HUES64 (cell line): ENCODE measurements around the gene C3orf70.
"Not testable (repeated sequence)": the region's sequence is repeated elsewhere in the genome, so short reads cannot be mapped to it uniquely, and the experiment has no call there.

Experiments used
- H3K27ac ChIP-seq: 2 replicates; pipeline ENCODE4 v1.7.0; 2013; ENCODE audit warnings: low read depth, low read length, inconsistent platforms
- H3K27me3 ChIP-seq: 2 replicates; pipeline ENCODE4 v1.6.1; 2013; ENCODE audit warnings: mild to moderate bottlenecking, low read length; ENCODE audit not compliant: insufficient read depth
- H3K36me3 ChIP-seq: 2 replicates; pipeline ENCODE4 v1.6.1; 2013; ENCODE audit warnings: mild to moderate bottlenecking, low read length; ENCODE audit not compliant: insufficient read depth
- H3K4me1 ChIP-seq: 2 replicates; pipeline ENCODE4 v1.6.1; 2013; ENCODE audit warnings: mild to moderate bottlenecking, low read length, moderate library complexity; ENCODE audit not compliant: insufficient read depth
- H3K4me3 ChIP-seq: 2 replicates; pipeline ENCODE4 v1.5.1; 2013; ENCODE audit warnings: mild to moderate bottlenecking, low read length, moderate library complexity
- H3K9ac ChIP-seq: 2 replicates; pipeline ENCODE4 v1.6.1; 2013; ENCODE audit warnings: mild to moderate bottlenecking, low read depth, low read length
- H3K9me3 ChIP-seq: 2 replicates; pipeline ENCODE4 v1.6.1; 2013; ENCODE audit warnings: low read depth, low read length; ENCODE audit not compliant: insufficient read depth
- WGBS: fragments of 150-250, 120-280 bp; methylation state at CpG from one replicate; pipeline ENCODE4 v1.1.7; 2013; ENCODE audit warnings: missing lambda C conversion rate; 5-methylcytosine and 5-hydroxymethylcytosine counted together

Gene C3orf70

DNA sequence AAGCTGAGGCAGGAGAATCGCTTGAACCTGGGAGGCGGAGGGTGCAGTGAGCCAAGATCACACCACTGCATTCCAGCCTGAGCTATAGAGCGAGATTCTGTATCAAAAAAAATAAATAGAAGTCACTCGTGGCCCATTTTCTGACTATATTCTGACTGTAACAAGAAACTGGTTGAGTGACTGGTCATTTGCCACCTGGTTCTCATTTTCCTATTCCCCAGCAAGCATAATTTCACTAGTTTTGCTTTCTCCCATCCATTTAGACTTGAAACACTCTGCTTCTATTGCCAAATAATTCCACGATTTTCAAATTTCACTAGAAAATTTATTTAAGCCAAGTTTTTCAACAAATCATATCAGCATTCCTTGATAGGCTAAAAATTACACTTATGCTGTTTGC, 40.7 kb downstream of the C3orf70 start:
- Histone ChIP-seq H3K4me1 (no peaks in the 10 kb centered on the region), H3K4me3 (no peak overlapping the region), H3K9ac (no peak overlapping the region), H3K27me3 (no peaks in the 10 kb centered on the region), H3K9me3 (peaks cover 14% of the 10 kb centered on the region), H3K36me3 (no peaks in the 10 kb centered on the region), H3K27ac (no peak overlapping the region)
- 83% methylated on average over 5 of the region's 5 CpGs for WGBS

DNA sequence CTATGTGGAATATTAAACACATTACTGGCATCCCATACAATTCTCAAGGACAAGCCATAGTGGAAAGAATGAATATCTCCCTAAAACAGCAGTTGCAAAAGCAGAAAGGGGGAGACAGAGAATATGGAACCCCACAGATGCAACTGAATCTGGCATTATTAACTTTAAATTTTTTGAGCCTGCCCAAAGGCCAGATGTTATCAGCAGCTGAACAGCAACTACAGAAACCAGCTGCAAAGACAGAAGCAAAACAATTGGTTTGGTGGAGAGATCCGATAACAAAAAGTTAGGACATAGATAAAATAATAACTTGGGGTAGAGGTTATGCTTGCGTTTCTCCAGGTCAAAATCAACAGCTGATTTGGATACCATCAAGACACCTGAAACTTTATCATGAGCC, 43.8 kb downstream of the C3orf70 start:
- H3K9me3 ChIP-seq, result peaks cover 25% of the 10 kb centered on the region
- not testable (repeated sequence) for H3K9ac ChIP-seq, H3K36me3 ChIP-seq, H3K4me3 ChIP-seq, H3K27me3 ChIP-seq, H3K27ac ChIP-seq, H3K4me1 ChIP-seq
- WGBS, result 94% methylated on average over 2 of the region's 2 CpGs

DNA sequence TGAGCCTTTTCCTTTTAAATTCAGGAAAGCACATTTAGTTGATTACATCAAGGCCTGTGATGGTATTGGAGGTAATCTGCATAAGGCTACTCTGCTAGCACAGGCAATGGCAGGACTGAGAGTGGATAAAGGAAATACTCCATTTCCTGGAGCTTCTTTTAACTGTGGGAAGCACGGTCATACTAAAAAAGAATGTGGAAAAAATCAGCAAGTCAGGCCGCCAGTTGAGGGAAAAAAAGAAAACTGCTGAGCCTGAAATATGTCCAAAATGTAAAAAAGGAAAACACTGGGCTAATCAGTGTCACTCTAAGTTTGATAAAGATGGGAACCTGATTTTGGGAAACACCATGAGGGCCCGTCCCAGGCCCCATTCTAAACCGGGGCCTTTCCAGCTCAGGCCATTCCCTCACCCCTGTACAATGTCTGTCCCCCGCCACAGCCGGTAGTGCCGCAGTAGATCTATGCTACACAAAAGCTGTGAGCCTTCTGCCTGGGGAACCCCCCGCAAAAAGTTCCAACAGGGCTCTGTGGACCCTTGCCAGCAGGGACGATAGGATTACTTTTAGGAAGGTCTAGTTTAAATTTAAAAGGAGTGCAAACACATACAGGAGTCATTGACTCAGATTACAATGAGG, 46.5 kb downstream of the C3orf70 start:
- H3K36me3 ChIP-seq, H3K27ac ChIP-seq, H3K9ac ChIP-seq, H3K4me3 ChIP-seq, H3K27me3 ChIP-seq, H3K4me1 ChIP-seq: not testable (repeated sequence)
- peaks cover 27% of the 10 kb centered on the region for H3K9me3 ChIP-seq
- 94% methylated on average over 9 of the region's 9 CpGs for WGBS

DNA sequence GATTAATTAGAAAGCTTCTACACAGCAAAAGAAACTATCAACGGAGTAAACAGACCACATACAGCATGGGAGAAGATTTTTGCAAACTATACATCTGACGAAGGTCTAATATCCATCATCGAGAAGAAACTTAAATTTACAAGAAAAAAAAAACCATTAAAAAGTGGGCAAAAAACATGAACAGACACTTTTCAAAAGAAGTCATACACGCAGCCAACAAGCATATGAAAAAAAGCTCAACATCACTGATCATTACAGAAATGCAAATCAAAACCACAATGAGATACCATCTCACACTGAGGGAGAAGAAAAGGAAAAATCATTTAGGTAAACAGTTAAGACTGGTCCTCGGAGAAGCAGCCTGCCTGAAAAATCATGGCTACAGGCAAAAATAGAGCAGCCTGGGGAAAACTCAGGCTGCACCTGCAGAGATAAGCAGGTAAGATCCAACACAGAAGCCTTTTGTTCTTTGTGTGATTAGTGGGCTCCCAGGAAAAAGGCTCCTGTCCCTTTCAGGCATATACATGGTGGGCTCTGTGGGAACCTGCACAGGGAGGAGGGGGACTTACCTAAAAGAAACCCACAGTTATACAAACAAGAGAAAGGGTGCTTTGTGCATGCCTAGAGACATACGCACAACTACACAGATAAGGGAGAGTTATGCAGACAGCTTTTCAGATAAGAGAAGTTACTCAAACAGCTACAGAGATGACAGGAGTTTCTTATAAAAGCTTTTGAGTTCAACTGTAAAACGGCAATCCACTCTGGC, 49.3 kb downstream of the C3orf70 start:
- Histone ChIP-seq H3K27me3 (no peaks in the 10 kb centered on the region), H3K4me3 (no peak overlapping the region), H3K9me3 (peaks cover 19% of the 10 kb centered on the region), H3K4me1 (no peaks in the 10 kb centered on the region), H3K9ac (no peak overlapping the region), H3K27ac (no peak overlapping the region), H3K36me3 (no peaks in the 10 kb centered on the region)
- 92% methylated on average over 7 of the region's 7 CpGs for WGBS

DNA sequence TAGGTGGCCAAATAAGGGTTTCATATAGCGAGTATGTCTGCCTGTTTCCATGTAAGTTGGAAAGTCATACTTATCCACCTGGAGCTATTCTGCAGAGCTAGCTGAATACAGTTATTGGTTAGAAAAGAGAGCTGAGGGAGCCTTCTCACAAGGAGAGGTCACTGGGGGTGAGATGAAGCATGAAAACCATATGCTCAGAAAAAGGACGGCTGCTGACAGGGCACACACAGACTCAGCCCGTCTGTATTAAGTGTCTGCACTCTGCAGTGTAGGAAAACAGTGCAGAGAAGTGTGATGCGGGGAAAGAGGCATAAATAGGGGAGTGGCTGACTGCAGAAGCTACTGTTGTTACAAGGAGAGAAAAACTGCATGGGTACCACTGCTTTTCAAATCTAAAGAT, 58.2 kb downstream of the C3orf70 start:
- no peaks in the 10 kb centered on the region for H3K27me3 ChIP-seq
- H3K27ac ChIP-seq, result no peak overlapping the region
- WGBS, result 87% methylated on average over 4 of the region's 4 CpGs

DNA sequence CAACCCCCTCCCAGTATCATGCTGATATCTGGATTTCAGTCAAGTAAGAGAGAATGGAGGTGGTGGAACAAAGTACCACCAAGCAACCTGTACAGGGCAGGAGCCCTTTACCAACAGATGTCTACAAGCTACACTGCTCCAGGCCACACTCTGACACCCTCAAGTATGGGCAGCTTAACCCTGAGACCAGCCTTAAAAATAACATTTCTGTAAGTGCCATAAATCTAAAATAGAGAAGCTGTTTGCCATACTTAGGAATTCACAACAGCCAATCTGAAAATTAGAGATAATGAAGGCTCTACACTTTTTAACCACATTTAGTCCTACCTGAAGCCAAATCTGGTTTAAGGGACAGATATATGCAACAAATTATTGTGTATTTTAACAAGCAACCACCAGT, 59.7 kb downstream of the C3orf70 start:
- Histone ChIP-seq H3K9ac (no peak overlapping the region), H3K36me3 (no peaks in the 10 kb centered on the region), H3K9me3 (no peaks in the 10 kb centered on the region), H3K27me3 (no peaks in the 10 kb centered on the region), H3K27ac (no peak overlapping the region), H3K4me3 (no peak overlapping the region), H3K4me1 (no peaks in the 10 kb centered on the region)

More for the DNA sequence above, 58.2 kb downstream of the C3orf70 start:
- Histone ChIP-seq H3K4me3 (no peak overlapping the region), H3K9ac (no peak overlapping the region), H3K36me3 (no peaks in the 10 kb centered on the region), H3K9me3 (no peaks in the 10 kb centered on the region), H3K4me1 (no peaks in the 10 kb centered on the region)

DNA sequence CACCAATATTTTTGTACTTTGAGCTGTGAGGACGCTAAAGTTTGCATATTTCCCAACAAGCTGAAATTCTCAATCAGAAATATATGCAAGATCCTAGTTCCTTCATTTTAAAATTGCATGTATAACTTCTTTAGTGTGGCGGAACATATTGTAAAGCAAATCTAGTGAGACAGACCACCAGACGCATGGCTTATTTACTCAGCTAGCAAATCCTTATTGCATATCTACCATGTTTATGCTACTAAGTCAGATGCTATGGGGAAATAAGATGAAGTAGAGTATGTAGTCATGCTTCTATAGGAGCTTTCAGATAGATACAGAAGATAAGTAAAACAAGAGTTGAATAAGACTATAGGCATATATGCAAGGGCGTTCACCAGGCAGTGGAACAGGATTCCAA, 62.0 kb downstream of the C3orf70 start:
- Histone ChIP-seq H3K9ac (no peak overlapping the region), H3K4me3 (no peak overlapping the region), H3K4me1 (no peaks in the 10 kb centered on the region), H3K36me3 (no peaks in the 10 kb centered on the region), H3K27me3 (no peaks in the 10 kb centered on the region), H3K9me3 (no peaks in the 10 kb centered on the region), H3K27ac (no peak overlapping the region)
- 96% methylated on average over 2 of the region's 4 CpGs for WGBS

DNA sequence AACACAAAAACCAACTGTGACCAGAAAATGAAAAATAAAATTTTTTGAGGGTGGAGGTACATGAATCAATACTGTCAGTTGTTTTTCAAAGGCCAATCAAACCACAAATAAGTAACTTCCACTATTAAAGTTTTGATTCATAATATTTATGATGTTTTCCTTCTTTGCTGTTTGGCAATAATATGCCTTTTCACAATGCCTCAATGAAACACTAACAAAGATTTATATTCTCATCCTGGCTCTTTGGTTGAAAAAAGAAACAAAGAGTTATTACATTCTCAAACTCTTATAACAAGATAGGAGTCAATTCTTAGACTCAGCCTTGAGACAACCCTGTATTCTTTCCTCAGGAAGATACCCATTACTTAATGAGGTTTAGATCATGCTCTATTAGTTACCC, 63.1 kb downstream of the C3orf70 start:
- H3K9me3 ChIP-seq, result no peaks in the 10 kb centered on the region
- H3K9ac ChIP-seq, result no peak overlapping the region
- no peak overlapping the region for H3K27ac ChIP-seq

DNA sequence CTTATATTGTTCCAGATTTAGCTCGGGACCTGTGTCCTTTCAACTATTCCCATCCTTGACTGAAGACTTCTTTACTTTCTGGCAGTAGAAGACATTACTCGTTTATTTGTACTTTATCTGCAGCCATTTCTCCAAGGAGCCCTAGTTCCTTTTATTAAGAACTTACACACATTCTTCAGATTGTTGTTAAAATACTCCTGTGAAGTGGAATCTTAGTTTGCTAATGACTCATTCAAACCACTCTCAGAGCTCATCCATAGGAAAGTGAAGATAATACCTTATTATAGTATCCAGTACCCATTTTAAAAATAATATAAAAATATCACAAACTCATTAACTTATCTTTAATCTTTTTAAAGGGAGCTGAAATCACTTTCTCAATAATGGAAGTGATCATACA, 63.5 kb downstream of the C3orf70 start:
- Histone ChIP-seq H3K4me3 (no peak overlapping the region), H3K27ac (no peak overlapping the region), H3K27me3 (no peaks in the 10 kb centered on the region), H3K9me3 (no peaks in the 10 kb centered on the region), H3K36me3 (no peaks in the 10 kb centered on the region), H3K9ac (no peak overlapping the region), H3K4me1 (no peaks in the 10 kb centered on the region)
- 90% methylated on average over 2 of the region's 2 CpGs for WGBS

More for the DNA sequence above, 63.1 kb downstream of the C3orf70 start:
- no peaks in the 10 kb centered on the region for H3K27me3 ChIP-seq
- H3K4me1 ChIP-seq, result no peaks in the 10 kb centered on the region
- no peak overlapping the region for H3K4me3 ChIP-seq
- no peaks in the 10 kb centered on the region for H3K36me3 ChIP-seq

DNA sequence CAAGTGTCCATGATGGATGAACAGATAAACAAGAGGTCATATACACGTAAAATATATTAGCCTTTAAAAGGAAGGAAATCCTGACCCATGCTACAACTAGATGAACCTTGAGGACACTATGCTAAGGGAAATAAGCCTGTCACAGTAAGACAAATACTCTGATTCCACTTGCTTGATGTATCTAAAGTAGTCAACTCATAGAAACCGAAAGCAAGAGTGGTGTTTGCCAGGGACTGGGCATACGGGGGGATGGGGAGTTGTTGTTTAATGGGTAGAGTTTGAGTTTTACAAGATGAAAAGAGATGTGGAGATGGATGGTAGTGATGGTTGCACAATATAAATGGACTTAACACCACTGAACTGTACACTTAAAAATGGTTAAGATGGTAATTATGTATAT, 65.4 kb downstream of the C3orf70 start:
- no peaks in the 10 kb centered on the region for H3K36me3 ChIP-seq
- WGBS, result 92% methylated on average over 3 of the region's 3 CpGs
- H3K9me3 ChIP-seq, result no peaks in the 10 kb centered on the region
- no peaks in the 10 kb centered on the region for H3K27me3 ChIP-seq
- no peak overlapping the region for H3K9ac ChIP-seq
- H3K4me3 ChIP-seq, result no peak overlapping the region
- no peaks in the 10 kb centered on the region for H3K4me1 ChIP-seq
- no peak overlapping the region for H3K27ac ChIP-seq

DNA sequence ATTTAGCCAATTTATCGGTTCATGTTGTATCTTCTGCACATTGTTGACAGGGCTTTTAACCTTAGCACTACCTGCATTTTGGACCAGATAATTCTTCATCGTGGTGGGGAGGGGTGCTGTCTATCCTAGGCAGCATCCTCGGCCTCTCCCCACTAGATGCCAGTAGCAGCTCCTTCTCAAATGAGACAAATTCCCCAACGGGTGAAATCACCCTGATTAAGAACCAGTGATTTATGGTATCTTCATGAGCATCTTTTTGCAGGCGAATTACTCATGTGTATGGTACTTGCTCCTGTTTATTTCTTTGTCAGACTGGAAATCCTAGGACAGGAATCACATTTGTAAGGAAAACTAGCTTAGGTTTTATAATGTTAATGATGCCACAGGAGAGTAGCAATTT, 68.0 kb downstream of the C3orf70 start:
- no peaks in the 10 kb centered on the region for H3K36me3 ChIP-seq
- H3K9ac ChIP-seq, result no peak overlapping the region
- 86% methylated on average over 5 of the region's 5 CpGs for WGBS
- H3K4me1 ChIP-seq, result no peaks in the 10 kb centered on the region
- H3K27ac ChIP-seq, result no peak overlapping the region
- no peak overlapping the region for H3K4me3 ChIP-seq
- no peaks in the 10 kb centered on the region for H3K9me3 ChIP-seq
- no peaks in the 10 kb centered on the region for H3K27me3 ChIP-seq

DNA sequence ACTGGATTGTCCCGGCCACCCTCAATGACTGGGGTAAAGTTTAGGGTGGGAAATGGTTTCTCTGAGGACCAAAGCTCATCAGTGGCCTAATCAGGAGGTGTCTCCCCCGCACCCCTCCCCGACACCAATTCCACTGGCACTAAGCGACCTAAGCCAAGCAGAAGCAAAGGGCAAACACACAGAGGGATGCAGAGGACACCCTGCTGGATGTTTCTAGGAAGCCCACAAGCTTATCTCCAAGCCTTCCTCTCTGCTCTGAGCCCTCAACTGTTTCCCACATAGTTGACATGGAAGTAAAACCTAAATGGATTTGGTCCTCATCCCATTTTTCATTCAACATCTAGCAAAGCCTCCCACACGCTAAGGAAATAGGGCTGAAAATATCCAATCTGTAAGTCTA, 68.5 kb downstream of the C3orf70 start:
- 91% methylated on average over 5 of the region's 5 CpGs for WGBS
- H3K27me3 ChIP-seq, result no peaks in the 10 kb centered on the region
- H3K36me3 ChIP-seq, result no peaks in the 10 kb centered on the region
- no peaks in the 10 kb centered on the region for H3K9me3 ChIP-seq
- no peak overlapping the region for H3K27ac ChIP-seq
- H3K4me3 ChIP-seq, result no peak overlapping the region
- no peak overlapping the region for H3K9ac ChIP-seq
- H3K4me1 ChIP-seq, result no peaks in the 10 kb centered on the region
